Lung microvascular endothelial cell (primary cell): ENCODE measurements around the gene LRRC49. TPM values are rescaled to one million over a fixed set of nuclear protein-coding genes. Genes with fewer than 3 reads are reported as not detected.
"Not testable (repeated sequence)": the region's sequence is repeated elsewhere in the genome, so short reads cannot be mapped to it uniquely, and the experiment has no call there.

Source experiments
- DNase-seq, 2 donors: peaks; one replicate each; pipeline versions ENCODE4 v3.0.0 to v3.0.0-alpha.2; 2010; ENCODE audit warnings: low read depth in 2 of 2
- total RNA-seq: library from RNA; depleted of rRNA; stranded (reverse); fragments of >200 nt; gene quantifications from 2 replicates; pipeline ENCODE4 v1.2.1, GENCODE V29; 2014

Gene LRRC49
- total RNA-seq, result 3.0 and 3.7 TPM in 2 replicates

- peak; percentile 98 for DNase-seq
Observed at GRCh38 chr15:70892002-70892911, at the start of gene LRRC49, which contains the start of gene THAP10. TSS of gene LRRC49 (plus strand) at chr15:70892826. CDS start at chr15:70892895, 69 bp downstream. TSS of gene THAP10 (minus strand) at chr15:70892433. CDS start at chr15:70892272, 161 bp downstream.

DNA sequence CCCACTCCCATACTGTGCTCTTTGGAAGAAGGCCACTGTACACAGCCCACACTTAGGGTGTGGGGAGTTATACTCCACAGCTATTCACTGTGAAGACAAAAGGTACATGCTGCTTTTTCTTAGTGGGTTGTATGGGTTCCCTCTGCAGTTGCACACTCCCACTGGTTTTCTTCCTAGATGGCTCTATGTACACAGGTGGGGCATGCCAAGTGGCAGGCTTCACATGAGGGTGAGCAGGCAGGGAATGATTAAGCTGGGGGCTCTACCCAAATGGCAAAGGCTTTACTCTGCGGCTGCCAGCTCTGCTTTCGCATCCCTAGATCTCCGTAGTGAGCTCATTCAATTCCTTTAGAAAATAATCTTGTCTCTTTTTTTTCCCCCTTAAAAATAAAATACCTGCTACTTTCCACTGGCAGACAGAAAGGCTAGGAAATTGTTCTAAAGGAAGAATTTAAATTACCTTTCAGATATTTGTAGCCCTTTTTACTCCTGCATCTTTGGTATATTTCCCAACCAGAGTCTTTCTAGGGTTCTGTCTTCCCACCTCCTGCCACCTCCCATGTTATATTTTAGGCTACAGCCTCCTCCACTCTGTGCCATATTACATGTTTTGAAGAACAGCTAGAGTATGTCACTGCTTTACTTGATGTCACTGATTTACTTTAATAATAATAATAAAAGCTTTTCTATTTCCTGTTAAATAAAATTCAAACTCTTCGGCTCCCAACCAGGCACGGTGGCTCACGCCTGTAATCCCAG, 46.8 kb upstream of the LRRC49 start:
- no peak for DNase-seq

GRCh38 chr15:70851889-70852288, 40.7 kb upstream of the LRRC49 start:
- no peak for DNase-seq

DNA sequence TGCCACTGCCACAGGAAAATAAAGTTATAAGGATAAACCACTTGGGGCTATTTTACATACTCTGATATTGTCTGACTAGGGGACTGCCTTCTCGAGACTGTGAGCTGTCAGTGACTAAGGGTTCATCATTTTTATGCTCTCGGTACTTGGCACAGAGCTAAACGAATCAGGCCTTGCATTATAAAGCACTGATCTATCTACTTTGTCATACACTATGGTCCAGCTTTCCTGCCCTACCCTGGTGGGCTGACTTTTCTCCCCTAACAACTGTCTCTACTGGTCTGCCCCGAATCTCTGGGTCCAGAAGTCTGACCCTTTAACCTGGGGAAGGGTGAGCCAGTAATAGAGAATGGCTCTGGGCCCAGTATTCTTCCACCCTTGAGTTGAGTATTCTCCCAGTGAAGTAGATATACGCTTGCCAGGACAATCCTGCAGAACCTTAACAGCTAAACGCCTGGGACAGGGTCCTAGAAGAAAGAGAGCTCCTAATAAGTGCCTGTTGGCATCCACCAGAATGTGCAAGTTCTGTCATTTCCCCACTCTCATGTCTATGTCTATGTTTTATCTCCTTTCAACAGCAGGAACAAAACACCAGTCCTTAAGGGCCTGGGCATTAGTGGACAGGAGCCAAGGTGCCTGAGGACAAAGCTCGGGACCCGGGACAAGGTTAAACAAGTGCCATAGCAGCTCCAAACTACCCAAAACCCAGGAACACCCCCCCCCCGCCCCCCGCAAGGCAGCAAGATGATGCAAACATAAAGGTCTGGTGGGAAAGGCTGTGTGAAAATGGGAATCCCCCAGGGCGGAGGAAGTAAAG, 39.9 kb upstream of the LRRC49 start:
- peak in 1 of 2 donors; percentile 77 for DNase-seq

GRCh38 chr15:70853318-70853972, 39.2 kb upstream of the LRRC49 start:
- DNase-seq, result peak; percentile 18 to 74

DNA sequence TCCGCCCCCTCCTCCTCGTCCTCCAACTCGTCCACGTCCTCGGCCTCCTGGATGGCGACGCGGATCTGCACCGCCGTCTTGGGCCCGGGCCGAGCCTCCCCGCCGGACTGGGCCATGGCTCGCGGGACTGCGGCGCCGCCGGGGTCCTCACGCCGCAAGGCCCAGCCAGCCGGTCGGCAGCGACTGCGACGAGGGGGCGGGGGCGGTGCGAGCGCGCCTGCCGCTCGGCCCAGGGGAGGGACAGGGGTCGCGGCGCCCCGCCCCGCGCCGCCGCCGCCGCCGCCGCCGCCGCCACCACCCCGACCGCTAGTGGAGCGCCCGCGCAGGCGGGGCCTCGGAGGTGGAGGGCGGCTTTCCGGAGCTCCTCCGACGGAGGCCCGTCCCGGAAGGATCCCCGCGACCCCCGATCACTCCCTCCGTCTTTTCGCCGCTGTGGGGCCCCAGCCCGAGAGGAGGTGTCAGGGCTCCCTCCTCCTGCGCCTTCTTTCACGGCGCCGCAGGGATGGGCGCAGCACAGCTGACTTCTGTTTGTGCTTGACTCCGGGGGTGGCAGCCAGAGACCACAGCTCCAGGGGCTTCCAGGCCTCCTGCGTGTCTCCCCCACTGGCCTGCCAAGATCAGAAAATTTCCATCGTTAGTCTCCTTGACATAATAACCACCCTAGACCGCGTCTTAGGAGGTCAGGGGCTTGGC, 38.5 kb upstream of the LRRC49 start, which contains the start of gene LARP6:
Gene LARP6 (minus strand): TSS at position 185 of the 693 bp plus-strand sequence. CDS start 69 bp downstream, at position 116.
- peak; percentile 66 to 73 for DNase-seq

DNA sequence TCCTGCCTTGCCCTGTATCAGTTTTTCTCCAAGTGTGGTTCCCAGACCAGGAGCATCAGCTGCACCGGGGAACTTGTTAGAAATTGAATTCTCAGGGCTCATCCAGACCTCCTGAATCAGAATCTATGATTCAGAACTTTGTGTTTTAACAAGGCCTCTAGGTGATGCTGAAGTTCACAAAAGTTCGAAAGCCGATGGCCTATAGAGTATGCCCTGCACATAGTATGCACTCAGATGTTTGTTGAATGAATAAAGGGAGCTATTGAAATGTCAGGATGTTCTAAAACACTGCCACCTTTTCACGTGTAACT, 38.0 kb upstream of the LRRC49 start:
- DNase-seq, result peak; percentile 28 to 39

- no peak for DNase-seq
Observed at GRCh38 chr15:70855764-70856163, 36.9 kb upstream of the LRRC49 start.

DNA sequence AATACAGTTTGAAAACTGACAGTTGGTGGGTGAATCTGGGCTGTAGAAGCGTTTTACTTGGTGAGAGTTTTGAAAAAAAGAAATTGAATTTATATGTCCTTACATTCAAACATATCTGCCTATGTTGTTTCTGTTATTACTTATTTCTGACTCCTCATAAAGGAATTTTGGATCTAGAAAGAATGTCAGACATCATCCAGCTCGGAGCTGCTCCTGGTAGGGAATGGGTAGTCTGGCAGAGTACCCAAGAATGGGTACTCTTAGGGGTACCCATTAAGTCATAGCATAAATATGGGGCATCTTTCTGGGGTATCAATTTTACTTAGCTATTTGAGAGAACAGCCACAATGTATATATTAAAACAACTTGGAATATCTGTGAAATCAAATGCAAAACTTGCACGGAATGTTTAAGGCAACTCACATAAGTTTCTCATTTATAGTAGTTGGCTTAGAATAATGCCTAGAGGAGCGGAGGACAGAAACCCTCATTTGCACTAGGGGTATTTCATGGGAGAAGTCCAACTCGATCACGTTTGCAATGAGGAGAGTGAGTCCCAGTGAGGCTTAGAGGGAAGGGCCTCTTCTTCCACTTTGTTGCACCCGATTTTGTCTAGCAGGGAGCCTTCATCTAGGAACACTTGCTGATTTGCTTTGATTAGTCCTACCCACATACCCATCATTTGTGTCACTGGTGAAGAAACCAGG, 36.3 kb upstream of the LRRC49 start:
- DNase-seq, result no peak

DNA sequence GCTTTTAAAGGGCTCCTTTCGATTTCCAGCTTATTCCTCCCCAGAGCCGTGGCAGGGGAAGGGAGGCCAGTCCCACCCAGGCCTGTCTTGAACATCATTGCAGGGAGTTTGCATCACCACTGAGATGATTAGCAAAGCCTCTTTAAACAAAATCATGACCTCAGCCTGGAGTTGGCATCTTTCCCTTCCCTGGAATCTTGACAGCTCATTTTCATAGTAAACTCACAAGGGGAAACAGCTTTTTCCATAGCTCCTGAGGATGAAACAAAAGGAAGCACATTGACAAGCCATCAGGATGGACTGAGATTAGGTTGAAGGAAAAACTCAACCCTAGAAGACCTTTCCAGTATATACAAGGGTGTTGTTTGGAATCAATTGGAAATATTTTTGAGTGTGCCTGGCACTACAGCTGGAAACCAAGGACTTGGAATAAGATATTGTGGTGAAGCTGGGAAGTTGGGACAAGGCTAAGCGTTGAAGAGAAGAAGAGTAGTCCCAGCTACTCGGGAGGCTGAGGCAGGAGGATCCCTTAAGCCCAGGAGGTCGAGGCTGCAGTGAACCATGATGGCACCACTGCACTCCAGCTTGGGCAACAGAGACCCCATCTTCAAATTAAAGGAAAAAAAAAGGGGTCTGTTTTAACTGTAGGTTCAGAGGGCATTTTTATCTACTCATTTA, 35.6 kb upstream of the LRRC49 start:
- peak; percentile 79 to 99 for DNase-seq

- DNase-seq, result no peak
Observed at GRCh38 chr15:70857562-70858285, 34.9 kb upstream of the LRRC49 start.

DNA sequence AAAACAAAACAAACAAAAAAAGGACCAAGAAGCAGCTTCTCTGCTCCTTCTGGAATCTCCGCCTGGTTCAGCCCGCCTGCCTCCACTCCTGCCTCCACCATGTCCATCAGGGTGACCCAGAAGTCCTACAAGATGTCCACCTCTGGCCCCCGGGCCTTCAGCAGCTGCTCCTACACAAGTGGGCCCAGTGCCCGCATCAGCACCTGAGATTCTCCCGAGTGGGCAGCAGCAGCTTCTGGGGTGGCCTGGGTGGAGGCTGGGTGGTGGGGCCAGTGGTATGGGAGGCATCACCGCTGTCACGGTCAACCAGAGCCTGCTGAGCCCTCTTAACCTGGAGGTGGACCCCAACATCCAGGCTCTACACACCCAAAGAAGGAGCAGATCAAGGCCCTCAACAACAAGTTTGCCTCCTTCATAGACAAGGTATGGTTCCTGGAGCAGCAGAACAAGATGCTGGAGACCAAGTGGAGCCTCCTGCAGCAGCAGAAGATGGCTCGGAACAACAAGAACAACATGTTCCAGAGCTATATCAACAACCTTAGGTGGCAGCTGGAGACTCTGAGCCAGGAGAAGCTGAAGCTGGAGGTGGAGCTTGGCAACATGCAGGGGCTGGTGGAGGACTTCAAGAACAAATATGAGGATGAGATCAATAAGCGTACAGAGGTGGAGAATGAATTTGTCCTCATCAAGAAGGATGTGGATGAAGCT, 33.9 kb upstream of the LRRC49 start:
- not testable (repeated sequence) for DNase-seq

GRCh38 chr15:70859322-70859908, 33.2 kb upstream of the LRRC49 start:
- no peak for DNase-seq

GRCh38 chr15:70859998-70860397, 32.6 kb upstream of the LRRC49 start:
- DNase-seq, result no peak

GRCh38 chr15:70863450-70864218, 29.0 kb upstream of the LRRC49 start:
- peak in 1 of 2 donors; percentile 71 for DNase-seq

- DNase-seq, result no peak
Observed at GRCh38 chr15:70866982-70867641, 25.5 kb upstream of the LRRC49 start.
